Body of pancreas (tissue), 4 donors: ENCODE data around the gene TENT5C.
A peak's percentile ranks its signal among the peaks of the same experiment; 100 is the strongest.

Source experiments
- CTCF ChIP-seq, 7 experiments: fragments of 450-650 bp in 4 of 7; fragments of 200-600 bp in 3 of 7; sonication (generic) in 3 of 7; IDR thresholded peaks; one replicate each; pipeline ENCODE4 v1.5.1; 2016 to 2019; ENCODE audit warnings: antibody characterized with exemption in 7 of 7
- POLR2A ChIP-seq, 3 donors: fragments of 450-650 bp; IDR thresholded peaks; one replicate each; pipeline ENCODE4 v1.6.1; 2016; ENCODE audit warnings: antibody characterized with exemption in 3 of 3, mild to moderate bottlenecking in 2 of 3

DNA sequence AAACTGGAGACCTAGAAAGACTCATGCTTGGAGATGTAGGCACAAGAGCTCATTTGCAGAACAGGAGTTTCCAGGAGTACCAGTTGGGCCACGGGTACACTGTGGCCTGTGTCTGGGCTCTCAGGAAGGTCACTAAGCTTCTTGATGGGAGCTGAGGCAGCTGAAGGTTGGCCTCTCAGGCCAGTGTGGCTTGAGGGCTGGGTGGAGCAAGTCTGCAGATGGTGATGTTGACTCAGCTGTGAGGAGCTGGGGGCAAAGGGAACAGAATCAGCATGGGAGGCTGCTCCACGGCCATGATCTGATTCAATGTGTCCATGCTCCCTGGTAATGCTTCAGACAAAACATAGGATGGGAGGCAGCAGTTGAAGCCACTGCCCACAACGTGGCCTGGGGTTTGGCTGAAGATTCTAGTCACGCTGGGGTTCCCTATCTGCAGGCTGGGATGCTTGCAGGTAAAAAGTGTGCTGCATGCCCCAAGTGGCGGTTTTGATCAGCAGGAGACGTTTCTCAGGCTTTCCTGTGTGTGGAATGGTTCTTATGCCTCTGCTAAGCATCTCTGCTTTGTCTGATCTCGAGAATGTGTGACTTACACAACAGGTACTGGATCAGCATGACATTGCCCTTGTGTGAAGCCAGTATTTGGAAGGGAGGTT lies 15.4 kb upstream of the TENT5C start:
- TF ChIP-seq POLR2A (IDR thresholded peaks at IDR 0.05) = peak in 2 of 3 donors; percentile 18 to 37
- peak in 4 of 7 experiments; percentile 7 to 40 (median 24) for TF ChIP-seq CTCF (IDR thresholded peaks at IDR 0.05)
